C4-2B (cell line): ENCODE data around the gene MTMR8.

ENCODE experiments used
- CTCF ChIP-seq: fragments of 450-650 bp; conservative IDR thresholded peaks from 2 replicates; pipeline ENCODE4 v1.5.1; 2017; ENCODE audit warnings: mild to moderate bottlenecking
- ZFX ChIP-seq: fragments of 450-650 bp; IDR thresholded peaks from 2 replicates; pipeline ENCODE4 v1.6.1; 2017

DNA sequence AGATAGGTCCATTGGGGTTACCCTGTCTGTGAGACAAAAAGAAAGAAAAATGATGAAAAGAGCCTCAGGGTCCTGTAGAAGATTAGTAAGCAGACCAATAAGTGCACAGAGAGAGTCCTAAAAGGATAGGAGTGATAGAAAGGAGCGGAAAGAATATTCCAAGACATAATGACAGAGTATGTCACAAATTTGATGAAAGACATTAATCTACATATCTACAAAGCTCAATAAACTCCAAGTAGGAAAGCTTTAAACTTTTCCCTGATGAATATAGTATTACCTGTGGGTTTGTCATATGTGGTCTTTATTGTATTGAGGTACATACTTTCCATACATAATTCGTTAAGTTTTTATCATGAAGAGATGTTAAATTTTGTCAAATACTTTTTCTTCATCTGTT is 73.7 kb downstream of the MTMR8 start:
- TF ChIP-seq CTCF: no peak
- TF ChIP-seq ZFX: no peak
